PC-3 (cell line): ENCODE data around the gene AGAP3. TPM values are rescaled to one million over a fixed set of nuclear protein-coding genes. Genes with fewer than 3 reads are reported as not detected.

ENCODE experiments used
- ATAC-seq: fragments of 200-7000 bp; cut with Tn5 transposase; 2 replicates; pipeline ENCODE4 v1.9.1; 2020; ENCODE audit warnings: mild to moderate bottlenecking, moderate library complexity
- BruUV-seq: library from RNA; stranded (reverse); fragments of 400-500 nt; replicated peaks from 2 replicates; lab custom pipeline; 2021; lab: Mats Ljungman, UMichigan
- CTCF ChIA-PET: fragments of 300-600 bp; sonication (Branson Sonifier 250); formaldehyde crosslinking; loops from one replicate; lab custom pipeline; 2022; ENCODE audit warnings: antibody characterized with exemption; lab: Charles Lee
- POLR2A ChIA-PET: fragments of 300-600 bp; sonication (Branson Sonifier 250); formaldehyde crosslinking; loops from one replicate; lab custom pipeline; 2022; ENCODE audit warnings: antibody characterized with exemption; ENCODE audit not compliant: unreplicated experiment; lab: Charles Lee
- DNase-seq: peaks from one replicate; pipeline ENCODE4 v3.0.0-alpha.2; 2015
- H2AFZ ChIP-seq: fragments of 300-600 bp; sonication (generic); 2 replicates; pipeline ENCODE4 v1.6.0; 2016; ENCODE audit warnings: antibody characterized with exemption, low read length
- H3F3A ChIP-seq: fragments of 300-600 bp; sonication (generic); one replicate; pipeline ENCODE4 v1.6.0; 2017; ENCODE audit warnings: antibody characterized with exemption, low read length, control low read depth, mild to moderate bottlenecking; ENCODE audit not compliant: unreplicated experiment
- H3K27ac ChIP-seq: fragments of 300-600 bp; sonication (generic); 2 replicates; pipeline ENCODE4 v1.5.1; 2016; ENCODE audit warnings: mild to moderate bottlenecking, low read length
- H3K27me3 ChIP-seq: fragments of 300-600 bp; sonication (generic); 2 replicates; pipeline ENCODE4 v1.6.1; 2016; ENCODE audit warnings: low read length, mixed read lengths
- H3K36me3 ChIP-seq: fragments of 300-600 bp; sonication (generic); 2 replicates; pipeline ENCODE4 v1.6.1; 2016; ENCODE audit warnings: low read depth, mixed run types, low read length, mixed read lengths
- H3K4me1 ChIP-seq: fragments of 300-600 bp; sonication (generic); 2 replicates; pipeline ENCODE4 v1.5.1; 2016; ENCODE audit warnings: low read length; ENCODE audit not compliant: insufficient read depth
- H3K4me2 ChIP-seq: fragments of 300-600 bp; sonication (generic); 2 replicates; pipeline ENCODE4 v1.6.0; 2016; ENCODE audit warnings: low read length
- H3K4me3 ChIP-seq: fragments of 300-600 bp; sonication (generic); 2 replicates; pipeline ENCODE4 v1.5.1; 2016; ENCODE audit warnings: mild to moderate bottlenecking, low read length, mixed read lengths
- H3K79me2 ChIP-seq: fragments of 300-600 bp; sonication (generic); 2 replicates; pipeline ENCODE4 v1.6.1; 2017; ENCODE audit warnings: low read length, mixed read lengths
- H3K9ac ChIP-seq: fragments of 300-600 bp; sonication (generic); 2 replicates; pipeline ENCODE4 v1.6.0; 2016; ENCODE audit warnings: mild to moderate bottlenecking, low read length
- H3K9me2 ChIP-seq: fragments of 300-600 bp; sonication (generic); replicated peaks from 2 replicates; pipeline ENCODE4 v1.6.1; 2016; ENCODE audit warnings: mixed run types, low read length, mixed read lengths
- H3K9me3 ChIP-seq: fragments of 300-600 bp; sonication (generic); 2 replicates; pipeline ENCODE4 v1.6.1; 2016; ENCODE audit warnings: low read length, mixed read lengths
- H4K20me1 ChIP-seq: fragments of 300-600 bp; sonication (generic); 2 replicates; pipeline ENCODE4 v1.6.1; 2016; ENCODE audit warnings: low read length, mixed read lengths
- EZH2 ChIP-seq: fragments of 300-600 bp; sonication (generic); IDR thresholded peaks from one replicate; pipeline ENCODE4 v1.6.1; 2017; ENCODE audit warnings: antibody characterized with exemption, mild to moderate bottlenecking, low read length; ENCODE audit not compliant: unreplicated experiment
- EZH2phosphoT487 ChIP-seq: fragments of 300-600 bp; sonication (generic); IDR thresholded peaks from 2 replicates; pipeline ENCODE4 v1.6.1; 2018; ENCODE audit warnings: mild to moderate bottlenecking, antibody characterized with exemption, low read length, borderline replicate concordance
- intact Hi-C: fragments of 100-400 bp; cut with micrococcal nuclease; formaldehyde crosslinking; loops from 2 replicates; pipeline ENCODE4 v1.9.0; 2023
- total RNA-seq: library from RNA; depleted of rRNA; stranded (reverse); fragments of >200 nt; gene quantifications from 2 replicates; pipeline ENCODE4 v1.2.3, GENCODE V29; 2014
- TF ChIP-seq, protein P1 (sequence below): fragments of 300-600 bp; sonication (generic); conservative IDR thresholded peaks from 2 replicates; pipeline ENCODE4 v1.5.1; 2017; ENCODE audit warnings: antibody characterized with exemption, low read depth, mild to moderate bottlenecking, low read length

The AGAP3 gene
- total RNA-seq, 1 experiment from 2014 or later = 53.5 TPM

DNA sequence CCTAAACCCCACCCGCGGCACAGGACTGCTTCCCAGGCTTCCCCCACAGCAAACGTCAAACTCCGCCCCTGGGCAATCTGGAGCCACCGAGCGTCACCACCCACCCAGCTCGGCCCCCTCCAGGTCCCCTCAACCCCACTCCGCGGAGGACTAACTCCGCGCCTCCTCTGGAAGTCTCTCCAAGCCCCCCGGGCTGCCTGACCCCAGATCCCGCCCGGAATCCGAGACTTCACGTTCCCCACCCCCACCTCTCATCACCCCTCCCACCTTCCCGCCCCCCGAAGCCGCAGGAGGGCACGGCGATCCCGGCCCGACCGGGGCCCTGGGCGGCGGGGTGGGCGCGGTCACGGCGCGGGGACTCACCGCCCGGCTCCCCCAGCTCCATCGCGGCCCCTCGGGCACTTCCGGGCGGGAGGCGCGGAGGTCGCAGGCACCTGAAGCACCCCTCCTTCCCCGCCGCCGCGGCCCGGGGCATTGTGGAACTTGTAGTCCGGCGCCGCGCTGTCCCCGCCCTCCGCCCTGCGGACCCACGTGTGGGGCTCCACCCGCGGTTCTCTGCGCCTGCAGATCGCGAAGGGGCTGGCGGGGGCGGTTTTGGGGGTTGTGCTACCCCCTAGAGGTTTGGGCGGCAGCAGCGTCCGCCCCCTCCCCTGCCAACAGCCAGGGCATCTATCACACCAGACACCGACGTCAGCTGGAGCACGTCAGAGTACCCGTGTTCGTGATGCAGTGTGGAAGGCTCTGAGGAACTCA is 3.0 kb upstream of the AGAP3 start, which contains the start of gene TMUB1:
TSS of gene TMUB1 (minus strand) at position 423 of the 753 bp plus-strand sequence. CDS start 930 bp downstream, outside the sequence.
- Histone ChIP-seq H3K4me3 (peak within 1 kb of the TSS; percentile 91), H3F3A (no peaks in the 10 kb centered on the region), H3K4me2 (peak within 1 kb of the TSS; percentile 95), H3K9me3 (no peaks in the 10 kb centered on the region), H4K20me1 (no peaks in the 10 kb centered on the region), H3K9ac (peak within 1 kb of the TSS; percentile 98), H3K27ac (peak within 1 kb of the TSS; percentile 65), H3K79me2 (peaks cover 55% of the 10 kb centered on the region), H3K27me3 (no peaks in the 10 kb centered on the region), H3K4me1 (peaks cover 47% of the 10 kb centered on the region), H2AFZ (peak within 1 kb of the TSS; percentile 97), H3K9me2 (no peaks in the 10 kb centered on the region), H3K36me3 (no peaks in the 10 kb centered on the region; the same call in 1 of the 2 replicates)
- TF ChIP-seq EZH2phosphoT487 = no peak
- TF ChIP-seq EZH2 = no peak
- TF ChIP-seq, protein P1, sequence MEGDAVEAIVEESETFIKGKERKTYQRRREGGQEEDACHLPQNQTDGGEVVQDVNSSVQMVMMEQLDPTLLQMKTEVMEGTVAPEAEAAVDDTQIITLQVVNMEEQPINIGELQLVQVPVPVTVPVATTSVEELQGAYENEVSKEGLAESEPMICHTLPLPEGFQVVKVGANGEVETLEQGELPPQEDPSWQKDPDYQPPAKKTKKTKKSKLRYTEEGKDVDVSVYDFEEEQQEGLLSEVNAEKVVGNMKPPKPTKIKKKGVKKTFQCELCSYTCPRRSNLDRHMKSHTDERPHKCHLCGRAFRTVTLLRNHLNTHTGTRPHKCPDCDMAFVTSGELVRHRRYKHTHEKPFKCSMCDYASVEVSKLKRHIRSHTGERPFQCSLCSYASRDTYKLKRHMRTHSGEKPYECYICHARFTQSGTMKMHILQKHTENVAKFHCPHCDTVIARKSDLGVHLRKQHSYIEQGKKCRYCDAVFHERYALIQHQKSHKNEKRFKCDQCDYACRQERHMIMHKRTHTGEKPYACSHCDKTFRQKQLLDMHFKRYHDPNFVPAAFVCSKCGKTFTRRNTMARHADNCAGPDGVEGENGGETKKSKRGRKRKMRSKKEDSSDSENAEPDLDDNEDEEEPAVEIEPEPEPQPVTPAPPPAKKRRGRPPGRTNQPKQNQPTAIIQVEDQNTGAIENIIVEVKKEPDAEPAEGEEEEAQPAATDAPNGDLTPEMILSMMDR = no peak
- ChIA-PET CTCF (no interaction called here), POLR2A (interaction anchor here (0.7 kb wide), 1 partner anchor 20 kb away, joined by 23 read pairs; no protein-coding TSS in a partner anchor)
- BruUV-seq = no TSS peak
- intact Hi-C loops = no loop called here
- peak; percentile 13 for ATAC-seq
- peak; percentile 49 for DNase-seq

DNA sequence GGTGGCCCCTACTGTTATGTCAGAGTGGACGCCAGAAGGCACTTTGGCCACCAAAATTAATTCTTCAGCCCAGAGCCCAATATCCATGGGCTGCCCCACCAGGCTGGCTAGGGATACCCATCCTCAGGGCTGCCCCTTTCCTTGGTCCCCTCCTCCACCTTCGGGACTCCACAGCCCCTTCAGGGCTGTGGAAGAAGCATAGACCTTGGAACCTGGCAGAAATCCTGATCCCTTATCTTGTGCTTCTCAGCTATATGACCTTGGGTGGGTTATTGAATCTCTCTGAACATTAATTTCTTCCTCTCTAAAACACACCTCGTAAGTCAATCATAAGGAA is 2.5 kb upstream of the AGAP3 start:
- Histone ChIP-seq H3K4me2 (peak overlapping the region; percentile 95), H3K9me2 (no peaks in the 10 kb centered on the region), H2AFZ (peak overlapping the region; percentile 97), H3K4me3 (peak overlapping the region; percentile 91), H3K36me3 (no peaks in the 10 kb centered on the region; the same call in 1 of the 2 replicates), H3K4me1 (peaks cover 52% of the 10 kb centered on the region), H4K20me1 (no peaks in the 10 kb centered on the region), H3K27me3 (no peaks in the 10 kb centered on the region), H3F3A (no peaks in the 10 kb centered on the region), H3K9me3 (no peaks in the 10 kb centered on the region), H3K9ac (peak overlapping the region; percentile 98), H3K79me2 (peaks cover 55% of the 10 kb centered on the region), H3K27ac (no peak overlapping the region)
- intact Hi-C loops = no loop called here
- ChIA-PET CTCF (no interaction called here), POLR2A (interaction anchor here (0.7 kb wide), 1 partner anchor 21 kb away, joined by 23 read pairs; no protein-coding TSS in a partner anchor)
- BruUV-seq = no TSS peak
- TF ChIP-seq EZH2 = no peak
- no peak for TF ChIP-seq EZH2phosphoT487
- TF ChIP-seq, protein P1 = no peak
- DNase-seq (no peak), ATAC-seq (no peak)

DNA sequence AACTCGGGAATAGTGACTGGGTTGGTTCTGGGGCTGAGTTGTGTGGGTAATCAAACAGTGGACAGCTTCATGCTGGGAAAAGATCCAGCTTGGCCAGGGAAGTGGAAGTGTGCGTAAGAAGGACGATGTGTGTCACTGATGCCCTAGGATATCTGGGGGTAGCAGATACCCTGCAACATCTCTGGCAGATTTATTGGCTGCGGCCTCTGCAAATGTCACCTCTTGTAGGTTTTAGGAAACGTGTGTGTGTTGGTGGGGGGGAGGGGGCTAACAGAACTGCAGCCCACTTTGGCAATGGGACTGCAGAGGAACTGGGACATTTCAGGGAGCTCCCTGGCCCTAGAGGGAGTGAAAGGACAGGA is 965 bp upstream of the AGAP3 start:
- Histone ChIP-seq H3K36me3 (no peaks in the 10 kb centered on the region), H3K27ac (no peak overlapping the region), H3F3A (no peaks in the 10 kb centered on the region), H3K79me2 (peaks cover 55% of the 10 kb centered on the region), H3K9ac (no peak overlapping the region), H3K9me3 (no peaks in the 10 kb centered on the region), H3K4me2 (peak overlapping the region; percentile 94), H3K9me2 (no peaks in the 10 kb centered on the region), H2AFZ (peak overlapping the region; percentile 84; the same call in 1 of the 2 replicates), H4K20me1 (peaks cover 4% of the 10 kb centered on the region; the same call in 1 of the 2 replicates), H3K4me1 (peaks cover 55% of the 10 kb centered on the region), H3K27me3 (no peaks in the 10 kb centered on the region), H3K4me3 (peak overlapping the region; percentile 66)
- BruUV-seq = no TSS peak
- intact Hi-C loops = no loop called here
- ChIA-PET POLR2A (no interaction called here), CTCF (interaction anchor here (0.5 kb wide), 1 partner anchor 146 kb away, joined by 10 read pairs; no protein-coding TSS in a partner anchor)
- no peak for ATAC-seq
- TF ChIP-seq EZH2phosphoT487 (no peak), EZH2 (no peak)
- TF ChIP-seq, protein P1 = no peak
- no peak for DNase-seq
